HG03457 (cell line): Measurements from ENCODE around the gene TGFBR3.

ENCODE experiments used
- ATAC-seq: cut with Tn5 transposase; IDR thresholded peaks from one replicate; pipeline ENCODE4 v1.9.1; 2021; ENCODE audit warnings: moderate number of reproducible peaks; ENCODE audit not compliant: unreplicated experiment

The TGFBR3 gene

GRCh38 chr1:91803847-91804545 is 82.0 kb downstream of the TGFBR3 start:
- ATAC-seq: peak; percentile 88

GRCh38 chr1:91803123-91803522 is 82.8 kb downstream of the TGFBR3 start:
- no peak for ATAC-seq

GRCh38 chr1:91801496-91802115 is 84.3 kb downstream of the TGFBR3 start:
- ATAC-seq: no peak

- ATAC-seq: no peak
Observed at GRCh38 chr1:91799863-91800262, 86.1 kb downstream of the TGFBR3 start.

- ATAC-seq: no peak
Observed at GRCh38 chr1:91799159-91799558, 86.8 kb downstream of the TGFBR3 start.

GRCh38 chr1:91798740-91799139 is 87.2 kb downstream of the TGFBR3 start:
- ATAC-seq: no peak

GRCh38 chr1:91798241-91798648 is 87.7 kb downstream of the TGFBR3 start:
- no peak for ATAC-seq

GRCh38 chr1:91797164-91797563 is 88.8 kb downstream of the TGFBR3 start:
- no peak for ATAC-seq

GRCh38 chr1:91796390-91796654 is 89.6 kb downstream of the TGFBR3 start:
- no peak for ATAC-seq

- ATAC-seq: no peak
Observed at GRCh38 chr1:91795591-91796389, 90.2 kb downstream of the TGFBR3 start.

GRCh38 chr1:91793877-91794276 is 92.1 kb downstream of the TGFBR3 start:
- ATAC-seq: no peak

- no peak for ATAC-seq
Observed at GRCh38 chr1:91793189-91793588, 92.8 kb downstream of the TGFBR3 start.

GRCh38 chr1:91792489-91793071 is 93.4 kb downstream of the TGFBR3 start:
- no peak for ATAC-seq

GRCh38 chr1:91791691-91792488 is 94.1 kb downstream of the TGFBR3 start:
- no peak for ATAC-seq

GRCh38 chr1:91791103-91791502 is 94.8 kb downstream of the TGFBR3 start:
- no peak for ATAC-seq

- ATAC-seq: no peak
Observed at GRCh38 chr1:91790392-91790791, 95.6 kb downstream of the TGFBR3 start.

- no peak for ATAC-seq
Observed at GRCh38 chr1:91789273-91789997, 96.5 kb downstream of the TGFBR3 start.

GRCh38 chr1:91787919-91788318 is 98.0 kb downstream of the TGFBR3 start:
- ATAC-seq: no peak

- ATAC-seq: no peak
Observed at GRCh38 chr1:91784616-91785015, 101.3 kb downstream of the TGFBR3 start.

GRCh38 chr1:91784191-91784590 is 101.8 kb downstream of the TGFBR3 start:
- ATAC-seq: no peak
